ENCODE results near the gene ANAPC2.
A peak's percentile ranks its signal among the peaks of the same experiment; 100 is the strongest.

DNA sequence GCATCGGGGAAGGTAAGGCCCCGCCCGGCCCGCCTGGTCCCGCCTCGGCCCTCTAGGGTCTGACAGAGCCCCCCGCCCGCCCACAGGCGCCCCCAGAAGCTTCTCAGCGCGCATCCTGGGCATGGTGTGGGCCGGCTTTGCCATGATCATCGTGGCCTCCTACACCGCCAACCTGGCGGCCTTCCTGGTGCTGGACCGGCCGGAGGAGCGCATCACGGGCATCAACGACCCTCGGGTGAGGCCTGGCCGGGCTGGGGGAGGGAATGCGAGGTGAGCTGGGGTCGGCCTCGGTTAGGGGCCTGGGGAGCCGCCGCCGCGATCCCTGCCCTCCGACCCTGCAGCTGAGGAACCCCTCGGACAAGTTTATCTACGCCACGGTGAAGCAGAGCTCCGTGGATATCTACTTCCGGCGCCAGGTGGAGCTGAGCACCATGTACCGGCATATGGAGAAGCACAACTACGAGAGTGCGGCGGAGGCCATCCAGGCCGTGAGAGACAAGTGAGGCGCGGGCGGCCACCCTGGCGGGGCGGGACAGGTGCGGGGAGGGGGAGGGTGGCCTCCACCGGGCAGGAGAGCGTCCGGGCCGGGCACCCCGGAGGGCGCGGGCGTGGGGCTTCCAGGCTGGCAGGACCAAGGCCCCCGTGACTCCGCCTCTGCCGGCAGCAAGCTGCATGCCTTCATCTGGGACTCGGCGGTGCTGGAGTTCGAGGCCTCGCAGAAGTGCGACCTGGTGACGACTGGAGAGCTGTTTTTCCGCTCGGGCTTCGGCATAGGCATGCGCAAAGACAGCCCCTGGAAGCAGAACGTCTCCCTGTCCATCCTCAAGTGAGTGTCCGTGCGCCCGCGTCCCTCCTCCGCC, 25.6 kb downstream of the ANAPC2 start:
- TF ChIP-seq, protein P1, sequence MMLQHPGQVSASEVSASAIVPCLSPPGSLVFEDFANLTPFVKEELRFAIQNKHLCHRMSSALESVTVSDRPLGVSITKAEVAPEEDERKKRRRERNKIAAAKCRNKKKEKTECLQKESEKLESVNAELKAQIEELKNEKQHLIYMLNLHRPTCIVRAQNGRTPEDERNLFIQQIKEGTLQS (IDR thresholded peaks at IDR 0.05): no peak
- no peak for TF ChIP-seq JUND (IDR thresholded peaks at IDR 0.05)
- TF ChIP-seq, protein P2, sequence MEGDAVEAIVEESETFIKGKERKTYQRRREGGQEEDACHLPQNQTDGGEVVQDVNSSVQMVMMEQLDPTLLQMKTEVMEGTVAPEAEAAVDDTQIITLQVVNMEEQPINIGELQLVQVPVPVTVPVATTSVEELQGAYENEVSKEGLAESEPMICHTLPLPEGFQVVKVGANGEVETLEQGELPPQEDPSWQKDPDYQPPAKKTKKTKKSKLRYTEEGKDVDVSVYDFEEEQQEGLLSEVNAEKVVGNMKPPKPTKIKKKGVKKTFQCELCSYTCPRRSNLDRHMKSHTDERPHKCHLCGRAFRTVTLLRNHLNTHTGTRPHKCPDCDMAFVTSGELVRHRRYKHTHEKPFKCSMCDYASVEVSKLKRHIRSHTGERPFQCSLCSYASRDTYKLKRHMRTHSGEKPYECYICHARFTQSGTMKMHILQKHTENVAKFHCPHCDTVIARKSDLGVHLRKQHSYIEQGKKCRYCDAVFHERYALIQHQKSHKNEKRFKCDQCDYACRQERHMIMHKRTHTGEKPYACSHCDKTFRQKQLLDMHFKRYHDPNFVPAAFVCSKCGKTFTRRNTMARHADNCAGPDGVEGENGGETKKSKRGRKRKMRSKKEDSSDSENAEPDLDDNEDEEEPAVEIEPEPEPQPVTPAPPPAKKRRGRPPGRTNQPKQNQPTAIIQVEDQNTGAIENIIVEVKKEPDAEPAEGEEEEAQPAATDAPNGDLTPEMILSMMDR (IDR thresholded peaks at IDR 0.05; ENCODE audit: low read depth, low read length, missing input control): peak; percentile 23
- TF ChIP-seq, protein P3, sequence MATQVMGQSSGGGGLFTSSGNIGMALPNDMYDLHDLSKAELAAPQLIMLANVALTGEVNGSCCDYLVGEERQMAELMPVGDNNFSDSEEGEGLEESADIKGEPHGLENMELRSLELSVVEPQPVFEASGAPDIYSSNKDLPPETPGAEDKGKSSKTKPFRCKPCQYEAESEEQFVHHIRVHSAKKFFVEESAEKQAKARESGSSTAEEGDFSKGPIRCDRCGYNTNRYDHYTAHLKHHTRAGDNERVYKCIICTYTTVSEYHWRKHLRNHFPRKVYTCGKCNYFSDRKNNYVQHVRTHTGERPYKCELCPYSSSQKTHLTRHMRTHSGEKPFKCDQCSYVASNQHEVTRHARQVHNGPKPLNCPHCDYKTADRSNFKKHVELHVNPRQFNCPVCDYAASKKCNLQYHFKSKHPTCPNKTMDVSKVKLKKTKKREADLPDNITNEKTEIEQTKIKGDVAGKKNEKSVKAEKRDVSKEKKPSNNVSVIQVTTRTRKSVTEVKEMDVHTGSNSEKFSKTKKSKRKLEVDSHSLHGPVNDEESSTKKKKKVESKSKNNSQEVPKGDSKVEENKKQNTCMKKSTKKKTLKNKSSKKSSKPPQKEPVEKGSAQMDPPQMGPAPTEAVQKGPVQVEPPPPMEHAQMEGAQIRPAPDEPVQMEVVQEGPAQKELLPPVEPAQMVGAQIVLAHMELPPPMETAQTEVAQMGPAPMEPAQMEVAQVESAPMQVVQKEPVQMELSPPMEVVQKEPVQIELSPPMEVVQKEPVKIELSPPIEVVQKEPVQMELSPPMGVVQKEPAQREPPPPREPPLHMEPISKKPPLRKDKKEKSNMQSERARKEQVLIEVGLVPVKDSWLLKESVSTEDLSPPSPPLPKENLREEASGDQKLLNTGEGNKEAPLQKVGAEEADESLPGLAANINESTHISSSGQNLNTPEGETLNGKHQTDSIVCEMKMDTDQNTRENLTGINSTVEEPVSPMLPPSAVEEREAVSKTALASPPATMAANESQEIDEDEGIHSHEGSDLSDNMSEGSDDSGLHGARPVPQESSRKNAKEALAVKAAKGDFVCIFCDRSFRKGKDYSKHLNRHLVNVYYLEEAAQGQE (IDR thresholded peaks at IDR 0.05): no peak
